ENCODE results near the gene OSBPL5.

Gene OSBPL5

DNA sequence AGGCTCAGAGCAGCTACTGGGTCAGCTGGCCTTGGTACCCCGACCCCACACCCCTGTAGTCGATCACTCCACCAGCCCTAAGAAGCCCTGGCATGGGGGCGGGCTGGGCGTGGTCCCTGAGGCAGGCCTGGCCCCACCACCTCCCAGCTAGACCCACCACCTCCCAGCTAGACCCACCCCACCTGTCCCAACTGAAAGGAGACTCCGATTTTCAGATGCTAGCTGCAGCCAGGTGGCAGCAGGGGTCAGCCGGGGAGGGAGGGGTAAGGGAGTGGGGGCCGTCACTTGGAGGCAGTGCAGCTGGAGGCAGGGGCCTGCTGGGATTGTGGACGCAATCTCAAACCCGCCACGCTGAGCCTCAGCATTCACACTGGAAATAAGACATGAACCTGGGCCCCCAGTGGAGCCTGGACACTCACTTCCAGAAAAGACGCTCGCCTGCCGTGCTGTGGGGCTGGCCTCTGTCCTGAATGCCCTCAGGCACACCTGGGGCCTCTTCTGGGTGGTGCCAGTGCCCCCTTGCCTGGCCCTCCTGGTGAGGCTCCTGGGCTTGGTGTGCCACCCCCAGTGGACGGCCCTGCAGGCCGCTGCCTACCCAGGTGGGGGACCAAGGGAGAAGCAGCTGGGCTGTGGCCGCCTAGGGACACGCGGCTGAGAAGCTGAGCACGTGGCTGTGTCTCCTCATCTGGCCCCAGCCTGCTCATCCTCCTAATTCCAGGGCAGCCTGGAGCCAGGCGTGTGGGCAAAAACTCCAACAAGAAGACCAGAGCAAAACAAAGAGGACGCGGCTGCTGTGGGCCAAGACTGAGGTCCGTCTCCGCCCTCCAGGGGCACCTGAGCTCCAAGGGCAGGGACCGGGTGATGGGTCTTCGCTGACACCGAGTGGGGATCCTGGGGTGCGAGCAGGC lies 26.7 kb downstream of the OSBPL5 start:
- no peaks in the 10 kb centered on the region for H3K9me3 ChIP-seq (ENCODE audit: control insufficient read depth, insufficient read depth, low read length)
- H3K4me3 ChIP-seq (ENCODE audit: low read length) = no peak overlapping the region
- no peak overlapping the region for H3K27ac ChIP-seq (ENCODE audit: low read length)
- peaks cover 6% of the 10 kb centered on the region for H3K4me1 ChIP-seq (ENCODE audit: control insufficient read depth, insufficient read depth, low read length)
- no CpG with 5 or more reads among the region's 28 CpGs for WGBS (ENCODE audit: insufficient coverage, insufficient read length)
- no peaks in the 10 kb centered on the region for H3K36me3 ChIP-seq (ENCODE audit: control insufficient read depth, insufficient read depth, low read length)
- H3K27me3 ChIP-seq (ENCODE audit: control insufficient read depth, insufficient read depth, low read length) = no peaks in the 10 kb centered on the region
- no peak for DNase-seq (ENCODE audit: low read depth, low spot score)

DNA sequence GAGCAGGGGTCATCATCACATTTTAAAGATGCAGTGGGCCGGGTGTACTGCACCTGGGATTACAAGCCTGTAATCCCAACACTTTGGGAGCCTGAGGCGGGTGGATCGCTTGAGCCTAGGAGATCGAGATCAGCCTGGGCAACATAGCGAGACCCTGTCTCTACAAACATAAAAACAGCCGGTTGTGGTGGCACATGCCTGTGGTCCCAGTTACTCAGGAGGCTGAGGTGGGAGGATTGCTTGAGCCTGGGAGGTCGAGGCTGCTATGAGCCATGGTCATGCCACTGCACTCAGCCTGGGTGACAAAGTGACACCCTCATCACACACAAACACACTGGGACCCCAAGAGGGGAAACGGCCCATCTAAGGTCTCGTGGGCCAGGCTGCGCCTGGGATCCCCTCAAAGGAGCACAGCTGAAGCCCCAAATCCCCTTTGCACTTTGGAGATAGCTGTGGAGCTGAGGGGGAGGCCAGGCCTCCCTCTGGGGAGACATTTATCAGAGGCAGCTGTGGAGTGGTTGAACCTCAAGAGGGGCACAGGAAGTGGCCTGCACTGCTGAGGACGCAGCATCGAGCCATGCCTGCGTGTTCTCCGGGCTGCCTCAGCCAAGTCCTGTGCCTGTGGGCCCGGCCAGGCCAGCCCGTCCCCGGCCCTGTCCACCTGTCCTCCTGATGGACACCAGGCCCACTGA lies 27.5 kb downstream of the OSBPL5 start:
- no peaks in the 10 kb centered on the region for H3K36me3 ChIP-seq (ENCODE audit: control insufficient read depth, insufficient read depth, low read length)
- WGBS (ENCODE audit: insufficient coverage, insufficient read length) = no CpG with 5 or more reads among the region's 17 CpGs
- H3K9me3 ChIP-seq (ENCODE audit: control insufficient read depth, insufficient read depth, low read length) = no peaks in the 10 kb centered on the region
- H3K27me3 ChIP-seq (ENCODE audit: control insufficient read depth, insufficient read depth, low read length) = no peaks in the 10 kb centered on the region
- peaks cover 6% of the 10 kb centered on the region for H3K4me1 ChIP-seq (ENCODE audit: control insufficient read depth, insufficient read depth, low read length)
- no peak for DNase-seq (ENCODE audit: low read depth, low spot score)
- no peak overlapping the region for H3K4me3 ChIP-seq (ENCODE audit: low read length)
- H3K27ac ChIP-seq (ENCODE audit: low read length) = no peak overlapping the region

DNA sequence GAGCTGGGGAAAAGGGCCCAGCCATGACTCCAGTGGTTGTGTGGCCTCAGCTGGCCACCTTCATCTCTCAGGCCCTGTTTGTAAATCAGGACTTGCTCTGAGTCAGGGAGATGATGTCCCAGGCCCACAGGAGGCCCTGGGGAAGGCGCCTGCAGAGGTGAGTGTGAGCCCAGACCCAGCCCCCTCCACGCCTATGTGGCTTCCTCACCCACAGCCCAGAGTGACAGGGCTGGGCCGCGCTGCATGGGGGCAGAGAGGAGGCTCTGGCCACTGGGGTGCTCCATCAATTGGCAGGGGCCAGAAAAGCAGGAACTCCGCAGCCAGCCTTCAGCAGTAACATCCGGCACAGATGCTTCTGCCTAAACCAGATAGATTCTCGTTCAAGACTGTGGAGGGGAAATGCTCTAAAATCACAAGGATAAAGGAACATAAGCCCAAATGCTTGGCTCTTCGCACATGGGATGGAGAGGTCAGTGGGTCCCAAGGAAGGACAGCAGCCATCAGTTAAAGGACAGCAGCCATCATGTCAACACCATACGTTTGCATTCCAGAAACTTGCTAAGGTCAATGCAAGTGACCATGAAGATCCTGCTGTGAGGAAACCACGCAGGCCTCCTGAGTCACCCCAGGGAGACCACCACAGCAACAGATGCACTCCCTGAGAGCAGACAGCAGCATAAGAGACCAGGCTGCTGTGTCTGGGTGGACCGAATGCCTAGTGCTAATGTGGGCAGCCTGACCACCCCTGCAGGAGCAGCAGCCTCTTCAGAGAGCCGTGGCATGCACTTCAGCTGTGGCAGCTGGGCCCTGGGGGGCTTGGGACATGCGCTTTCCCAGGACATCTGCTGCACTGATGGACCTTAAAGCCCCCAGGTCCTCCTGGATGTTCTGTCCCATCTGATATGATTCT lies 28.3 kb downstream of the OSBPL5 start:
- H3K27me3 ChIP-seq (ENCODE audit: control insufficient read depth, insufficient read depth, low read length) = no peaks in the 10 kb centered on the region
- H3K36me3 ChIP-seq (ENCODE audit: control insufficient read depth, insufficient read depth, low read length) = no peaks in the 10 kb centered on the region
- no peak overlapping the region for H3K27ac ChIP-seq (ENCODE audit: low read length)
- H3K4me3 ChIP-seq (ENCODE audit: low read length) = no peak overlapping the region
- H3K4me1 ChIP-seq (ENCODE audit: control insufficient read depth, insufficient read depth, low read length) = peaks cover 6% of the 10 kb centered on the region
- no peak for DNase-seq (ENCODE audit: low read depth, low spot score)
- no peaks in the 10 kb centered on the region for H3K9me3 ChIP-seq (ENCODE audit: control insufficient read depth, insufficient read depth, low read length)
- no CpG with 5 or more reads among the region's 13 CpGs for WGBS (ENCODE audit: insufficient coverage, insufficient read length)

DNA sequence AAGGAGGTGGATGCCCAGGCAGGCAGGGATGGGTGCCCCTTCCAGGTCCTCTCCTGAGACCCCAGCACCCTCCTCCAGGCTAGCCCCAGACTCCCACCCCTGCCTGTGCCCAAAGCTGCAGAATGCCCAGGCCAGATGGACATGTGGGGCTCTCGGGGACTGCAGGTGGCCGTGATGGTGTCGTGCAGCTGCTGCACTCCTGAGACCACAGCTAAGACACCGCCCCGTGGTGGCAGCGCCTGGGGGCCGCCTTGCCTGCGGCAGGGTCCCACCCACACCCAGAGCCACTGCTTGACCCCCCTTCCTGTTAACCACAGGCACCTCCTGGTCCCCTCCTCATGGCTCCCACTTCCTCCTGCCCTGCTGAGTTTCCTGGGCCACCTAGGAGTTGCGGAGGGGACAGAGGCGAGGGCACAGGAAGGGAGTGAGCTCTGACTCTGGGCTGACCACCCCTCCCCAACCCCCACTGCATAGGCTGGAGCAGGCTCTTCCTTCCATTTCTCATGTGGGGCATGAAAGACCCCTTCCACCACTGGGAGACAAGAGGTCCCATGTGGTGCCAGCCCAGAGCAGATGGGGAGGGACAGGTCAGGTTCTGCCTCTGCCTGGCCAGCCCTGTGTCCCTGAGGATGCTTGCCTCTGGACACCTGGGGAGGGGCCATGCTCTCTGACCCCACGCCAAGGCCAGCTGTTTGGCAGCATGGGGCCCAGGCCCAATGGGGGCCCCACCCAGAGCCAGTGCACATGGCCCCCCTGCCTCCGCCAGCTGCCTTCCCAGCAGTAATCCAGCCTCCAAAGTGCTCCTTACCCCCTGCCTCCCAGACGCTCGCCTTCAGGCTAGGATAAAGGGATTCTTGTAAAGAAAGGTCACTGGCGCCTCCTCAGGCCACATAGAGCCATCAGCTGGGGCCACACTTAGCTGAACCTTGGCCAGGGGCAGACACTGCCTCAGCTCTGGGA lies 29.3 kb downstream of the OSBPL5 start:
- Histone ChIP-seq H3K4me3 (ENCODE audit: low read length) (no peak overlapping the region), H3K27ac (ENCODE audit: low read length) (no peak overlapping the region), H3K9me3 (ENCODE audit: control insufficient read depth, insufficient read depth, low read length) (no peaks in the 10 kb centered on the region), H3K27me3 (ENCODE audit: control insufficient read depth, insufficient read depth, low read length) (no peaks in the 10 kb centered on the region), H3K36me3 (ENCODE audit: control insufficient read depth, insufficient read depth, low read length) (no peaks in the 10 kb centered on the region), H3K4me1 (ENCODE audit: control insufficient read depth, insufficient read depth, low read length) (peaks cover 6% of the 10 kb centered on the region)
- no peak for DNase-seq (ENCODE audit: low read depth, low spot score)
- WGBS (ENCODE audit: insufficient coverage, insufficient read length) = no CpG with 5 or more reads among the region's 15 CpGs

DNA sequence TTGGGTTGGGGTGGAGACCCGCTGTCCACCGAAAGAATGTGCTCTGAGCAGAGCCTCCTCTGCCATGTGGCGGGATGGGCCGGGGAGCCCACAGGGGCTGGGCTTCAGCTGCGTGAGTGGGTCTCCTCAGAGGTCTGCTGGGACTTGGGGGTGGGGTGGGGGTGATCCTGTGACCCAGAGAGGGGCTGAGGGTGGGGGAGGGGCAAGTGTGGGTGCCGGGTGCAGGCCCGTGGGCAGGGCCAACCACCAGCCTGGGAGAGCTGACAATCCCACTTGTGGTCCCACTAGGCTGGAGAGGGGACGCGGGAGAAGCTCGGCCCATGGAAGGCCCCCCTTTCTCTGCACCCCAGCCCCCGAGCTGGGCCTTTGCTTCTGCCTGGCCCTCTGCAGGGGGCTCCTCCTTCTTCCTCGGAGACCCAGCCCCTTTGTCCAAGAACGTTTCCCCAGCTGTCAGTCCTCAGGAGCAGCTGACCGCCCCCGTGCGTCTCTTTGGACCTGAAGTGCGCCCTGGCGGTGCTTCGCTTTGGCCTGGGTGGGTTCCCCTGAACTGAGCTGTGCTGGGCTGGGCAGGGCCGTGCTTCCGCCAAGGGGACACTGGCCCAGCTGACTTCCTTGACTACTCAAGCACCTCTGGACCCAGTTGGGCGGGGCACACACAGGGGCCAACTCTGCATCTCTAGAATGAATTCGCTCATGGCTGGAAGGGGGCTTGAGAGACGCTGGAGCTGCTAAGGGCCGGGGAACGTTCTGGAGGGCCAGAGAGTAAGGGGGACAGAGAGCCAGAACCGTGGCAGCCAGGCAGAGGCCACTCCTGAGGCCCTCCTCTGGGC lies 30.2 kb downstream of the OSBPL5 start:
- H3K9me3 ChIP-seq (ENCODE audit: control insufficient read depth, insufficient read depth, low read length) = no peaks in the 10 kb centered on the region
- peaks cover 6% of the 10 kb centered on the region for H3K4me1 ChIP-seq (ENCODE audit: control insufficient read depth, insufficient read depth, low read length)
- H3K36me3 ChIP-seq (ENCODE audit: control insufficient read depth, insufficient read depth, low read length) = no peaks in the 10 kb centered on the region
- H3K4me3 ChIP-seq (ENCODE audit: low read length) = no peak overlapping the region
- no peaks in the 10 kb centered on the region for H3K27me3 ChIP-seq (ENCODE audit: control insufficient read depth, insufficient read depth, low read length)
- H3K27ac ChIP-seq (ENCODE audit: low read length) = no peak overlapping the region
- DNase-seq (ENCODE audit: low read depth, low spot score) = no peak
- no CpG with 5 or more reads among the region's 27 CpGs for WGBS (ENCODE audit: insufficient coverage, insufficient read length)

DNA sequence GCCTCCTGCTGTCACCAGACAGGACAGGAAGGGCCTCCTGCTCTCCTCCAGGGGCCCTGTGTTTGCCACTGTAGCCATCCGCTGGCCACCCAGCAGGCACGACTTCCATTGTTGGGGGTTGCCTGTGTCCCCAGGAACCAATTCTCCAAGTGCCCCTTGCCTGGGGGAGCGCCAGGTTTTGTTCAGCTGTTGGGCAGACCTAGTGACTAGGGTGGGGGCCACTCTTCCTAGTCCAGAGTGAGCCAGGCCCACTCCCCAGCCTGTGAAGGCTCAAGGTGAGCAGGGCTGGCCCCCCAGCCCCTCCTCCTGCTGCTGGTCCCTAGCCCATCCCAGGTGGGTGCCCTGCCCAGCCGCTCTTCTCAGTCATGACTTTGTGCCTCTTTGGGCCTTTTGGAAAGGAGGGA lies 30.9 kb downstream of the OSBPL5 start:
- Histone ChIP-seq H3K4me1 (ENCODE audit: control insufficient read depth, insufficient read depth, low read length) (peaks cover 6% of the 10 kb centered on the region), H3K27ac (ENCODE audit: low read length) (no peak overlapping the region), H3K4me3 (ENCODE audit: low read length) (no peak overlapping the region), H3K9me3 (ENCODE audit: control insufficient read depth, insufficient read depth, low read length) (no peaks in the 10 kb centered on the region), H3K36me3 (ENCODE audit: control insufficient read depth, insufficient read depth, low read length) (no peaks in the 10 kb centered on the region), H3K27me3 (ENCODE audit: control insufficient read depth, insufficient read depth, low read length) (no peaks in the 10 kb centered on the region)
- WGBS (ENCODE audit: insufficient coverage, insufficient read length) = no CpG with 5 or more reads among the region's 4 CpGs
- no peak for DNase-seq (ENCODE audit: low read depth, low spot score)

DNA sequence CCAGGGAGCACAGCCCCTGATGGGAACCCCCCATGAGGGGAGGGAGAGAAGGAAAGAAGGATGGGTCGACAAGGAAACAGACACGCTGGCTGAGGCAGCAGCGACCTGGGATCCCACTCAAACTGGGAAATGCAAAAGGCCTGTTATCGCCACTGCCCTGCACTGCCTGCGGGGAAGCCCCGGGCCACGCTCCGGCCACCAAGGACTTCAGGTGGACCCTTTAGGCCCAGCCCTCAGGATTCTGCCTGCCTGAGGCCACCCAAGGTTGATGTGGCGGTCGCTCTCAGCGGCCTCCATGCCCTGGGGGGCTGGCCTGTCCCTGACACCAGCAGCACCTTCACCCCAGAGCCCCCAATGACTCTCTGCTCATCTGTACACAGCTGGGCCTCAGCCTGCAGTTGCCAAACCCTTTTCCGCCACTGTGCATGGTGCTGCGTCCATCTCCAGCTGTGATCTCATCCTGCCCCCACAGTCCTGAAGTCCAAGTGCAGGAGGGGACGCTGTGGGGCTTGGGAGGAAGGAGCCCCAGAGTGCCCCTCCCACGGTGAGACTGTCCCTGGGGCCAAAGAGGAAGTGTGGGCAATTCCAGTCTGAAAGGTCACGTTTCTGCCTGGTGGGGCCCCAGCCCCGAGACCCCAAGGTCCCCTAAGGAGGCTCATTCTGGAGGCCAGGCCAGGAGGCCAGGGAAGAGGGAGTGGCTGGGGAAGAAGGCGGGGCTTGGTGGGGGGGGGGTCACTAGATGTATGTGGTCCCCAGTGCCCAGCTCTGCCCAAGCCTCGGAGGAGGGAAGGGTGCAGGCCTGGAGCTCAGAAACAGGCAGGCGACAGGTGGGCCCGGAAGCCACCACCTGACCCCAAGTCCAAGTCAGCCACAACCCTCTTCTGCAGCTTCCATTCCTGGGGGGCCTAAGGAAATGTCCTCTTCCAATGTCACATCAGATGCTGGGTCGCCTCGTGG lies 31.6 kb downstream of the OSBPL5 start:
- Histone ChIP-seq H3K36me3 (ENCODE audit: control insufficient read depth, insufficient read depth, low read length) (no peaks in the 10 kb centered on the region), H3K4me3 (ENCODE audit: low read length) (no peak overlapping the region), H3K27me3 (ENCODE audit: control insufficient read depth, insufficient read depth, low read length) (no peaks in the 10 kb centered on the region), H3K27ac (ENCODE audit: low read length) (no peak overlapping the region), H3K9me3 (ENCODE audit: control insufficient read depth, insufficient read depth, low read length) (no peaks in the 10 kb centered on the region), H3K4me1 (ENCODE audit: control insufficient read depth, insufficient read depth, low read length) (peaks cover 6% of the 10 kb centered on the region)
- no peak for DNase-seq (ENCODE audit: low read depth, low spot score)
- no CpG with 5 or more reads among the region's 23 CpGs for WGBS (ENCODE audit: insufficient coverage, insufficient read length)

DNA sequence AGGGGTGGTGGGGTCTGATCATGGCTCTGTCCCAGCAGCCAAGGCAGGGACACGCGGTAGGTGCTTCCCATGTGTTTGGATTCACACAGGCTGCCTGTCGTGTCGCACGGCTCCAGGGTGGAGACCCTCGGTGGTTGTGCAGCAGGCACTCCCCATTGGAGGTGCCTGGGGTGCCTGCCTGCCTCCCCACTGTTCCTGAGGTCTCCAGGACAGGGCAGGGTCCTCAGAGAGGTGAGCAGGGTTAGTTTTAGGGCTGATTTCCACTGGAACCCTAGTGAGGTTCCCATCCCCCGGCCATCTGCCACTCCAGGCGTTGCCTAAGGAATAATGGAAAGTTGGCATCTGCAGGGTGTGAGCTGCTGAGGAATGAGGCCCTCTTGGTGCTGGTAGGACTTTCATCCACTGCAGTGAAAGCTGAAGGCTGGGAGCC lies 32.3 kb downstream of the OSBPL5 start:
- H3K27ac ChIP-seq (ENCODE audit: low read length) = no peak overlapping the region
- H3K27me3 ChIP-seq (ENCODE audit: control insufficient read depth, insufficient read depth, low read length) = no peaks in the 10 kb centered on the region
- no peak overlapping the region for H3K4me3 ChIP-seq (ENCODE audit: low read length)
- H3K4me1 ChIP-seq (ENCODE audit: control insufficient read depth, insufficient read depth, low read length) = peaks cover 6% of the 10 kb centered on the region
- no CpG with 5 or more reads among the region's 8 CpGs for WGBS (ENCODE audit: insufficient coverage, insufficient read length)
- no peaks in the 10 kb centered on the region for H3K9me3 ChIP-seq (ENCODE audit: control insufficient read depth, insufficient read depth, low read length)
- no peak for DNase-seq (ENCODE audit: low read depth, low spot score)
- no peaks in the 10 kb centered on the region for H3K36me3 ChIP-seq (ENCODE audit: control insufficient read depth, insufficient read depth, low read length)
